T follicular helper cell (primary cell): ENCODE results near the gene PAIP2B.
"Not testable (repeated sequence)": the region's sequence is repeated elsewhere in the genome, so short reads cannot be mapped to it uniquely, and the experiment has no call there.

Source experiments
- DNase-seq: peaks from one replicate; pipeline ENCODE4 v3.0.0-alpha.2; 2020; ENCODE audit warnings: low read depth
- total RNA-seq, 2 experiments: gene quantifications; one replicate each; lab custom pipeline; 2026; lab: John Stamatoyannopoulos, UW

The PAIP2B gene, protein sequence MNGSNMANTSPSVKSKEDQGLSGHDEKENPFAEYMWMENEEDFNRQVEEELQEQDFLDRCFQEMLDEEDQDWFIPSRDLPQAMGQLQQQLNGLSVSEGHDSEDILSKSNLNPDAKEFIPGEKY
- 4.3 to 22.9 reads per million in 2 experiments for total RNA-seq

- peak; percentile 98 for DNase-seq
Measured at GRCh38 chr2:71226965-71227560, at the start of gene PAIP2B. Gene PAIP2B, minus strand, starts transcription at chr2:71227103. Its CDS starts 24,514 bp downstream, at chr2:71202589.

- no peak for DNase-seq
Measured at GRCh38 chr2:71275939-71276310, 49.0 kb upstream of the PAIP2B start.

GRCh38 chr2:71269511-71270090 is 42.7 kb upstream of the PAIP2B start:
- no peak for DNase-seq

DNA sequence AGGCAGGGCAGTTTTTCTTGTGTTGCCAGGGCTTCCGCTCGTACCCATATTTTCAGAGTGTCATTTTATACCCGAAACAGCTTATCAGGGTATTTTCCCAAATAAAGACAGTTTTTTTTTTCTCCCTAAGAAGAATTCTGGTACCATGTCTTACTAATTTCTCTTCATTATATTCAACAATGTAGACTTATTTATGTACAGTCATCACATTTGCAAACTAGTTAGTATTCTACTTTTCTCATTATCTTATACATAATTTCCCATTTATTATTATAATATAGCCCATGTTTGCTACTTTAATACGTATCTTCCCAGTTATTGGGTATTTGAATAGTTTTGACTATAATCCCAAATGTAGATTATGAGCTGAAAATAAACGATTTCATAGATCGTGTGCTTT is 36.5 kb upstream of the PAIP2B start:
- DNase-seq, result no peak

GRCh38 chr2:71261534-71261933 is 34.6 kb upstream of the PAIP2B start:
- no peak for DNase-seq

DNA sequence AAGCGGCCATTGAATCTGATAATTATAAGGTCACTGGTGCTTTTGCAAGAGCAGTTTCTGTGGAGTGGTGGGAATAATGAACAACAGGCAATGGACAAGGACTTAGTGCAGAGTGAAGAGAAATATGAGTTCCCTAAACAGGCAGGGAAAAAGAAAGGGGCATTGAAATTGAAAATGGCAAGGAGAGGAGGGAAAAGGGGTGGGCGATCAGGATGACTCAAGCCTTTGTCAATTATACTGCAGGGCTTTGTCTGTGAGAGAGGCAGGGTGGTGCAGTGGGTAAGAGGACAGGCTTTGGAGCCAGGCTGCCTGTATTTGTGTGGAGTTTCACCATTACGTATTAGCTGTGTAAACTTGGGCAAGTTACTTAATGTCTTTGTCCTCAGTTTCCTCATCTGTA is 29.5 kb upstream of the PAIP2B start:
- DNase-seq, result no peak

GRCh38 chr2:71254776-71255175 is 27.9 kb upstream of the PAIP2B start:
- DNase-seq, result no peak

GRCh38 chr2:71254078-71254477 is 27.2 kb upstream of the PAIP2B start:
- DNase-seq, result no peak

DNA sequence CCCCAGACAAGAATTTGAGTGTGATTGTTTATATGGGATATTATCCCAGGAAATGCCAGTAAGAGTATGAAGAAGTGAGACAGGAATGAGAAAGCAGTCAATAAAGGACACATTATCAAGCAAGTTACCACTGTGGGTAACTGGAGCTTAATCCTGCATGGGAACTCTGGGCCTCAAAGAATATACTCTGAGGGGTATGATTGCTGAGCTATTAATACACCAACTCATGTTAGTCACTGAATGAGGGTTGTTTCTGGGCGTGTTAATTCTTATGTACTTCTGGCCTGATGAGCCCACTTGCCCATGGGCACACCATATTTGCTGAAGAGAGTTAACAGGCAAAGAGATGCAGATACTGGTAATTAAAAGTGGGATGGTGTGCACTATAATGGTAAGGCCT is 26.6 kb upstream of the PAIP2B start:
- DNase-seq, result no peak

GRCh38 chr2:71252862-71253261 is 26.0 kb upstream of the PAIP2B start:
- no peak for DNase-seq

DNA sequence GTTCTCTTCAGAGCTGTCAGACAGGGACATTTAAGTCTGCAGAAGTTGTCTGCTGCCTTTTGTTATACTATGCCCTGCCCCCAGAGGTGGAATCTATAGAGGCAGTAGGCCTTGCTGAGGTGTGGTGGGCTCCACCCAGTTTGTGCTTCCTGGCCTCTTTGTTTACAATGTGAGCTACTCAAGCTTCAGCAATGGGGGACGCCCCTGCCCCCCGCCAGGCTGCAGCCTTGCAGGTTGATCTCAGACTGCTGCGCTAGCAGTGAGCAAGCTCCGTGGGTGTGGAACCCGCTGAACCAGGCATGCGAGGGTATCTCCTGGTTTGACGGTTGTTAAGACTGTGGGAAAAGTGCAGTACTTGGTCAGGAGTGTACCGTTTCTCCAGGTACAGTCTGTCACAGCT is 24.0 kb upstream of the PAIP2B start:
- DNase-seq, result no peak

GRCh38 chr2:71244302-71244660 is 17.4 kb upstream of the PAIP2B start:
- no peak for DNase-seq

DNA sequence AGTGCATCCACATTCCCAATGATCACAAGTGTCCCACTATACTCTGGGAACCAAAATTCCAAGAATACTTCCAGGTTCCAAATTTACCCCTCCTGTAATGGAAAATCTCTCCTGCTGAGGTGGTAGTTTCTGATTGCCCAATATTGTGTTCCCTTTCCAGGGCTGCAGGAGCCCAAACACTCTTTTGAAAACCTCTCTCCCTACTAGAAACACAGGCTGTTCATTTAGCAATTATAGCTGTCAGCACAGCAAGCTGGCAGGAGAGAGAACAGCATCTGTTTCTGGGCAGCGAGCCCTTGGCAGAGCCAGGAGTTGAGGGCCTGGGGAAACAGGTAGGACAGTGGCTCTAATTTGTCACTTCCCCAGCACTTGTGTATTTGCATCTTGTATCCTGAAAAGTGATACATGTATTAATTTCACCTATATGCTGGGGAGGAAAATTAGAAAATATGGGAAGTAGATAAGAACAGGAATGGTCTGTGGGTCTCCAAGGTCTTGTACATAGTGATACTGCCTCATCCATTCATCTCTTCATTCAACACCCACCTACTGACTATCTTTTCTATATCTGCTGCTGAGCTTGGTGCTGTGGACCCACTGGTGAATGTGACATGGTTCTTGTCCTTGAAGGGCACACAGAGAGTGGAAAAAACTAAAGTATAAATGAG is 16.9 kb upstream of the PAIP2B start:
- DNase-seq, result no peak

DNA sequence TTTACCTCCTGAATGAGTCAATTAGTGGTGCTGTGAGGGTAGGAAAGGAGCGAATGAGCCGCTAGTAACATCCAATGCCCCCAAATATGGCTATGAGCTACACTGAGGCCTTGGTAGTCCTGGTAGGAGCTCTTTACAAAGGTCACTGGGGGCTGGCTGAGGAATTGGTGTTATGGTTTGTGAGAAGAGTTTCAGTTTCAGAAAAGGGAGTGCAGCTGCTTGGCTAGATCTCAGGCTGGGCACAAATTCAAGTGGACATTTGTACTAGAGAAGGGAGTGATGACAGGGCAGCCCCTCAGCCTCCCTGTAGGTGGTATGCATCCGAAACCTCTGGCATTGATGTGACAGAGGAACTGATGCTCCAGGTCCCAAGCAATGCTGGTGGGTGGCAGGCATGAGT is 13.9 kb upstream of the PAIP2B start:
- DNase-seq, result no peak

DNA sequence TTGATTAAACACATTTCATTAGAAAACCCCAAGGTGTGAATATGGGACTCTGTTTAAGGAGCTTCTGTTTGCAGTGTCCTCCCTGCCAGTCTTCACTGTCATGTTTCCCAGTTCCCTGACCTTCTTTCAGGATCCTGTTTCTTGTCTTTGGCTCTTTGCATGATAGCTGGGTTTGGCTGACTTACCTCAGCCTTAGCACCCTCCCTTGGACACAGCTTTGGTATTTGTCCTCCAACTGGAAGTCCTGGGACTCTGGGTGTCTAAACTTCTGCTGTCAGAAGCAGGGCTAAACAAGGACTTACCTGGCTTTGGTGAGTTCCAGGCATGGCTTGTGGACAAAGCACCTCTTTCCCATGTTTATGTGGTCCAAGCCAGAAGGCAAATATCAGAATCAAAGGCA is 11.2 kb upstream of the PAIP2B start:
- no peak for DNase-seq

- DNase-seq, result no peak
Measured at GRCh38 chr2:71235930-71236587, 9.2 kb upstream of the PAIP2B start.

- DNase-seq, result not testable (repeated sequence)
Measured at GRCh38 chr2:71233072-71233471, 6.2 kb upstream of the PAIP2B start.

DNA sequence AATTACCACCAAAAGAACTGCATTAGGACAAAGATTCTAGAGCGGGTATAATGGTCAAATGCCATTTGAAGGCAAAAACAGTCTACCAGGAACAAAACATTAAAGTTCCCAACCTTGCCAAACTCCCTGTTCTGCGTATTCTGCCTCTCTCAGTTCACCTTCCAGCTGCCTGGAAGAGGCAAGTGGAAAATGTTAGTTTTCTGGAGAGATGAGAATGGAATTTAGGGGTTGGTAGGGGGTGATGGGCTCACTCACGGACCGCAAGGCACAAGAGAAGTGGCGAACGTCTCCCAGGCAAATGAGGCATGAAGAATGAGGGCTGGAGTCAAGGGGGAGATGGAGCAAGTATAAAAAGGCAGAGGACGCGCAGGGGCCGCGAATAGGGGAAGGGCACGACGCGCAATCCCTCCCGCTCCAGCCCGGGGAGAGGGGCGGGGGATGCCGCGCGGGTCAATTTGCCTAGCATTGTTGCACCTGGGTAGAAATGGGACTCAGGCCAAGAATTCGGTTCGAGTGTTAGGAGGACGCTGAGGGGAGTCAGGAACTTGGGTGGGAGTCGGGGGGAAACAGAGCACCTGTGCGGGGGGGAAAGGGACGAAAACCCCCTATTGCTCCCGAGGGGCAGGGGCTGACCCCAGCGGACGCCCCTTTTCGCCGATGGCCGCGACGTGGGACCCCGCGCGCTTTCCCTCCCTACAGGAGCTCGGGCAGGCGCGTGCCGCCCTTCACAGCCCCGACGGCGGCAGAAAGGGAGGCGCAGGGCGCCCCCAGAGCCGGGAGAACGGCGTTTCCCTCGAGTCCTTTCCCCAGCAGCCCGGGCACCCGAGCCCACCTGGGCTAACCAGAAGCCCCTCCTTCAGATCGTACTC is 573 bp downstream of the PAIP2B start:
- DNase-seq, result peak; percentile 18

GRCh38 chr2:71224935-71225334 is 2.0 kb downstream of the PAIP2B start:
- DNase-seq, result no peak

- no peak for DNase-seq
Measured at GRCh38 chr2:71224457-71224856, 2.4 kb downstream of the PAIP2B start.

DNA sequence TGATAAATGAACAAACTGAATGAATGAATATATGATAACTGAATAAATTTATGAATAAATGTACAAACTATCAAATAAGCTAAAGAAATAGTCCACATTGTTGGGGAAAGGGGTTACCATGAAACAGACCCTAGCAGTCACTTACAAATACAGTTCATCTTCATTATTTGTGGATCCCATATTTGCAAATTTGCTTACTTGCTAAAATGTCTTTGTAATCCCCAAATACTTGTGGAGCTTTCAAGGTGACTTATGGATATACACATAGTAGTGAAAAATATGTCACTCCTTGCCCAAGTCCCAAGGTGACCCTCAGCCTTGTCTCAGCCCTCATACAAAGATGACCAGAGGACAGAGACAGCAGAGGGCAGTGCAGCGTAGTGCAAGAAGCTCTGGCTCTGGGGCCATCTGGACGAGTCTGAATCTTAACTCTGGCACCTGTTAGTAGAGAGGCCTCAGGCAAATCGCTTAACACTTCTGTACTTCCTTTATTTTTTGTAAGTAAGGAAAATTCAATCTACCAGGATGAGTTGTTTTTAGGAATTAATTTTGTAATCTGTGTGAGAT is 3.1 kb downstream of the PAIP2B start:
- DNase-seq, result no peak

DNA sequence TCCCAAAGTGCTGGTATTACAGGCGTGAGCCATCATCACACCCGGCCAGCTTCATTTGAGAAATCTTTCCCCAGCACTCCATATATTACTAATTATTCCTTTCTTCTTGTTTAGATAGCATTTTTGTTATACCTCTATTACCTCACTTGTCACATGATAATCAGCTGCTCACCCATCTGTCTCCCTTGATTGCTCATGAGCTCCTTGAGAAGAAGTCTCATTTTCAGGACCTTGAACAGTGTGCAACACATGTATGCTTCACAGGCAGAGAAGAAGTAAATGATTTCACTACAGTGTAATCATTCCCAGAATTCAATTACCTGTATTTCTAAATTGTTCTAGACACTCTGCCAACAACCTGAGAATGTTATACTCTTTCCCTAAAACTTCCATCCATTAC is 6.2 kb downstream of the PAIP2B start:
- DNase-seq, result no peak
